K562 (cell line): ENCODE data around the gene SPATA25. TPM values are rescaled to one million over a fixed set of nuclear protein-coding genes. Genes with fewer than 3 reads are reported as not detected.
A peak's percentile ranks its signal among the peaks of the same experiment; 100 is the strongest.

Source experiments
- CREM ChIP-seq: IDR thresholded peaks from 2 replicates; pipeline ENCODE4 v1.6.1; 2014; ENCODE audit warnings: antibody characterized with exemption, low read depth
- FOXK2 ChIP-seq, 2 experiments: fragments of 450-650 bp; IDR thresholded peaks in 1 of 2; conservative IDR thresholded peaks in 1 of 2; 2 replicates each; pipeline ENCODE4 v1.6.1; 2016; ENCODE audit warnings: low read depth in 2 of 2, mild to moderate bottlenecking in 1 of 2
- GABPA ChIP-seq: fragments of 200-800 bp; sonication (Bioruptor generic); conservative IDR thresholded peaks from 2 replicates; pipeline ENCODE4 v1.6.1; 2016; ENCODE audit warnings: low read depth, missing genetic modification characterization, missing compliant biosample characterization
- GTF2F1 ChIP-seq: IDR thresholded peaks from 2 replicates; pipeline ENCODE4 v1.6.1; 2011; ENCODE audit warnings: low read depth, low read length, improper control_type of control experiment
- HDGF ChIP-seq: fragments of 450-650 bp; IDR thresholded peaks from 2 replicates; pipeline ENCODE4 v1.6.1; 2016
- HMGN3 ChIP-seq: IDR thresholded peaks from 2 replicates; pipeline ENCODE4 v1.6.1; 2011; ENCODE audit warnings: borderline replicate concordance, low read depth, mild to moderate bottlenecking, mixed read lengths, low read length; ENCODE audit not compliant: insufficient read length; ENCODE audit errors: extremely low read depth
- JUN ChIP-seq, 2 experiments: sonication (generic) in 1 of 2; formaldehyde crosslinking in 1 of 2; IDR thresholded peaks; 2 replicates each; pipeline versions ENCODE4 v1.6.1 to v1.8.0; 2012 to 2022; ENCODE audit warnings: borderline replicate concordance in 2 of 2, mild to moderate bottlenecking in 2 of 2, improper control_type of control experiment in 1 of 2, low read depth in 1 of 2, low read length in 1 of 2, missing genetic modification reagents in 1 of 2
- JUND ChIP-seq, 2 experiments: IDR thresholded peaks; 2 replicates in 1 of 2; 3 replicates in 1 of 2; pipeline ENCODE4 v1.6.1; 2011; ENCODE audit warnings: borderline replicate concordance in 2 of 2, low read depth in 2 of 2, low read length in 2 of 2, improper control_type of control experiment in 1 of 2, missing biosample characterization in 1 of 2, missing genetic modification characterization in 1 of 2, missing genetic modification reagents in 1 of 2
- L3MBTL2 ChIP-seq: fragments of 450-650 bp; IDR thresholded peaks from 2 replicates; pipeline ENCODE4 v1.6.1; 2016; ENCODE audit warnings: mild to moderate bottlenecking, moderate library complexity
- MAFK ChIP-seq: IDR thresholded peaks from 2 replicates; pipeline ENCODE4 v1.6.1; 2011; ENCODE audit warnings: low read length, improper control_type of control experiment
- POLR2AphosphoS5 ChIP-seq: IDR thresholded peaks from 2 replicates; pipeline ENCODE4 v1.6.1; 2011; ENCODE audit warnings: mild to moderate bottlenecking, low read depth, low read length, moderate library complexity; ENCODE audit not compliant: control insufficient read depth, insufficient read depth
- POLR2G ChIP-seq: fragments of 200-400 bp; formaldehyde crosslinking; IDR thresholded peaks from 2 replicates; pipeline ENCODE4 v1.6.1; 2017; ENCODE audit warnings: low read depth, mild to moderate bottlenecking, antibody characterized with exemption, low read length, moderate library complexity
- RBM22 ChIP-seq: fragments of 200-400 bp; formaldehyde crosslinking; IDR thresholded peaks from 2 replicates; pipeline ENCODE4 v1.6.1; 2018; ENCODE audit warnings: low read length, low read depth; ENCODE audit not compliant: poor library complexity, severe bottlenecking
- SOX6 ChIP-seq: fragments of 450-650 bp; IDR thresholded peaks from 2 replicates; pipeline ENCODE4 v1.6.1; 2014; ENCODE audit warnings: mild to moderate bottlenecking
- SPI1 ChIP-seq: IDR thresholded peaks from 2 replicates; pipeline ENCODE4 v1.6.1; 2011; ENCODE audit warnings: low read depth, low read length, control low read depth, borderline replicate concordance
- TEAD4 ChIP-seq, 2 experiments: sonication (generic) in 1 of 2; formaldehyde crosslinking in 1 of 2; IDR thresholded peaks; 2 replicates each; pipeline versions ENCODE4 v1.6.1 to v1.8.0; 2012 to 2022; ENCODE audit warnings: borderline replicate concordance in 1 of 2, inconsistent platforms in 1 of 2, low read length in 1 of 2, mild to moderate bottlenecking in 1 of 2, missing genetic modification reagents in 1 of 2
- ZFP1 ChIP-seq: fragments of 450-650 bp; formaldehyde crosslinking; IDR thresholded peaks from 2 replicates; pipeline ENCODE4 v1.4.0; 2020; ENCODE audit warnings: mild to moderate bottlenecking, mixed read lengths
- polyA plus RNA-seq, 8 experiments: library from polyadenylated mRNA; depleted of rRNA in 4 of 8; stranded (reverse) in 5 of 8; unstranded in 3 of 8; fragments of >200 nt; fragmentation: Nextera tagmentation in 2 of 8; fragmentation: Illumina TruSeq in 1 of 8; extraction: Ambion mirVana in 2 of 8; extraction: Trizol in 1 of 8; gene quantifications; 2 replicates each; pipeline versions ENCODE4 v1.2.1 to v1.2.3, GENCODE V29; 2011 to 2014; ENCODE audit warnings: inconsistent platforms in 1 of 8, missing spikeins in 1 of 8
- total RNA-seq, 7 experiments: library from RNA; depleted of rRNA in 6 of 7; stranded (reverse); fragments of >200 nt in 6 of 7; fragmentation: Illumina TruSeq in 2 of 7; extraction: Trizol in 2 of 7; gene quantifications; 2 replicates each; pipeline versions ENCODE4 v1.2.1 to v1.2.3, GENCODE V29; 2011 to 2021; ENCODE audit warnings: low replicate concordance in 1 of 7
- TF ChIP-seq, protein P1 (sequence below): fragments of 450-650 bp; formaldehyde crosslinking; IDR thresholded peaks from 2 replicates; pipeline ENCODE4 v1.4.0; 2022; ENCODE audit warnings: missing genetic modification characterization
- TF ChIP-seq, protein P2 (sequence below): fragments of 250-450 bp; sonication (Bioruptor Pico); IDR thresholded peaks from 2 replicates; pipeline ENCODE4 v1.5.0; 2020; ENCODE audit warnings: mild to moderate bottlenecking, borderline replicate concordance
- TF ChIP-seq, protein P3 (sequence below): fragments of 450-650 bp; IDR thresholded peaks from one replicate; pipeline ENCODE4 v1.6.1; 2018; ENCODE audit warnings: mild to moderate bottlenecking, moderate library complexity; ENCODE audit not compliant: partially characterized antibody

Gene SPATA25
- total and polyA plus RNA-seq, 9 of the 15 experiments (the other 6 are each of a cell fraction or from before 2014, with no cell fraction given): 0.21 to 0.95 (median 0.53) TPM; not detected in 3

DNA sequence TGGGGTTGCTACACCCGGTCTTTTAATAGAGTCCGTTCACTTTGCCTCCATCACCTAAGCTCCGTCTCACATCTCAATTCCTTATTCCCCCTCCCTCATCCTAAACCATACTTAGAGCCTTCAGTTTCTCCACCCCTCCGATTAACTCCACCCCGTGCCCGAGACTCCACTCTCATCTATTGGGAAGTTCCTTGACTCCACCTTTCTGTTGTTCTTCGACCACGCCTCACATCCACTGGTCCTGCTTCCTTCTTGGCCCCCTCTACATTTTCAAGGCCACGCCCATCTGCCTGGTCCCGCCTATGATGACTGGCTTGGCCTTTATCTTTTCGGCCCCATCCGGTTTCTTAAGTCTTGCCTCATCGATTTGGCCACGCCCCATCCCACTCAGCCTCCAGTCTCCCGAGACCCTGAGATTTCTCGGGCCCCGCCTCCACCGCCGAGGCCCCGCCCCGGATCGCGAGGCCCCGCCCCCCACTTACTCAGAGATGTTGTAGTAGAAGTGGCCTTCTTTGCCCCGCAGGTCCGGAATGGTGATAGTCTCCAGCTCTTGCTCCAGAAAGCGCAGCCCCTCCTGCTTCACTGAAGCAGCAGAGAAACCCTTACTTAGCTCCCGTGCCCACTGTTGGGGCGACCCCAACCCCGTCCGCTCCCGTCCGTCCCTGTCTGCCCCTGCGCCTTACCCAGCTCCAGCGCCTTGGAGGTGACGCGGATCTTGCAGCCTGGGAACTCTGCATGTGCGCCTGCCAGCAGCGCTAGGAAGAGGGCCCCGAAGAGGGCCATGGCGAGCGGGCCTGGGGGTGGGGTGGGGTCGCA, 23.5 kb upstream of the SPATA25 start (continued):
- TF ChIP-seq, protein P1, sequence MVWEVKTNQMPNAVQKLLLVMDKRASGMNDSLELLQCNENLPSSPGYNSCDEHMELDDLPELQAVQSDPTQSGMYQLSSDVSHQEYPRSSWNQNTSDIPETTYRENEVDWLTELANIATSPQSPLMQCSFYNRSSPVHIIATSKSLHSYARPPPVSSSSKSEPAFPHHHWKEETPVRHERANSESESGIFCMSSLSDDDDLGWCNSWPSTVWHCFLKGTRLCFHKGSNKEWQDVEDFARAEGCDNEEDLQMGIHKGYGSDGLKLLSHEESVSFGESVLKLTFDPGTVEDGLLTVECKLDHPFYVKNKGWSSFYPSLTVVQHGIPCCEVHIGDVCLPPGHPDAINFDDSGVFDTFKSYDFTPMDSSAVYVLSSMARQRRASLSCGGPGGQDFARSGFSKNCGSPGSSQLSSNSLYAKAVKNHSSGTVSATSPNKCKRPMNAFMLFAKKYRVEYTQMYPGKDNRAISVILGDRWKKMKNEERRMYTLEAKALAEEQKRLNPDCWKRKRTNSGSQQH: peak; percentile 74; the same call in 1 of the 2 replicates
- TF ChIP-seq FOXK2 (conservative IDR thresholded peaks at IDR 0.05 in 1 of 2, IDR thresholded peaks at IDR 0.05 in 1 of 2; ENCODE audit: low read depth in 2 of 2): peak; percentile 70 to 72; a peak in 3 of 4 replicates
- peak; percentile 47; the same call in 1 of the 2 replicates for TF ChIP-seq GTF2F1
- TF ChIP-seq JUN (IDR thresholded peaks at IDR 0.05; ENCODE audit: borderline replicate concordance, low read depth, low read length): peak; percentile 71; the same call in 1 of the 2 replicates
- 0 out of 2 replicates have a peak, but pooled peaks have one; percentile 45 for TF ChIP-seq JUN (CRISPR knock-in tag; IDR thresholded peaks at IDR 0.05; ENCODE audit: borderline replicate concordance)
- TF ChIP-seq CREM: peak; percentile 33; the same call in 1 of the 2 replicates
- TF ChIP-seq SPI1: no peak
- TF ChIP-seq, protein P2, sequence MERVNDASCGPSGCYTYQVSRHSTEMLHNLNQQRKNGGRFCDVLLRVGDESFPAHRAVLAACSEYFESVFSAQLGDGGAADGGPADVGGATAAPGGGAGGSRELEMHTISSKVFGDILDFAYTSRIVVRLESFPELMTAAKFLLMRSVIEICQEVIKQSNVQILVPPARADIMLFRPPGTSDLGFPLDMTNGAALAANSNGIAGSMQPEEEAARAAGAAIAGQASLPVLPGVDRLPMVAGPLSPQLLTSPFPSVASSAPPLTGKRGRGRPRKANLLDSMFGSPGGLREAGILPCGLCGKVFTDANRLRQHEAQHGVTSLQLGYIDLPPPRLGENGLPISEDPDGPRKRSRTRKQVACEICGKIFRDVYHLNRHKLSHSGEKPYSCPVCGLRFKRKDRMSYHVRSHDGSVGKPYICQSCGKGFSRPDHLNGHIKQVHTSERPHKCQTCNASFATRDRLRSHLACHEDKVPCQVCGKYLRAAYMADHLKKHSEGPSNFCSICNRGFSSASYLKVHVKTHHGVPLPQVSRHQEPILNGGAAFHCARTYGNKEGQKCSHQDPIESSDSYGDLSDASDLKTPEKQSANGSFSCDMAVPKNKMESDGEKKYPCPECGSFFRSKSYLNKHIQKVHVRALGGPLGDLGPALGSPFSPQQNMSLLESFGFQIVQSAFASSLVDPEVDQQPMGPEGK (CRISPR knock-in tag): no peak
- TF ChIP-seq HMGN3: peak; percentile 15
- peak; percentile 93 for TF ChIP-seq JUND (IDR thresholded peaks at IDR 0.05; ENCODE audit: borderline replicate concordance, low read depth, low read length)
- TF ChIP-seq JUND (tag; IDR thresholded peaks at IDR 0.05; ENCODE audit: borderline replicate concordance, low read depth, low read length): peak; percentile 62; the same call in 1 of the 3 replicates
- peak; percentile 80 for TF ChIP-seq POLR2G
- peak; percentile 48; the same call in 1 of the 2 replicates for TF ChIP-seq L3MBTL2
- TF ChIP-seq, protein P3, sequence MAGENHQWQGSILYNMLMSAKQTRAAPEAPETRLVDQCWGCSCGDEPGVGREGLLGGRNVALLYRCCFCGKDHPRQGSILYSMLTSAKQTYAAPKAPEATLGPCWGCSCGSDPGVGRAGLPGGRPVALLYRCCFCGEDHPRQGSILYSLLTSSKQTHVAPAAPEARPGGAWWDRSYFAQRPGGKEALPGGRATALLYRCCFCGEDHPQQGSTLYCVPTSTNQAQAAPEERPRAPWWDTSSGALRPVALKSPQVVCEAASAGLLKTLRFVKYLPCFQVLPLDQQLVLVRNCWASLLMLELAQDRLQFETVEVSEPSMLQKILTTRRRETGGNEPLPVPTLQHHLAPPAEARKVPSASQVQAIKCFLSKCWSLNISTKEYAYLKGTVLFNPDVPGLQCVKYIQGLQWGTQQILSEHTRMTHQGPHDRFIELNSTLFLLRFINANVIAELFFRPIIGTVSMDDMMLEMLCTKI: no peak
- peak; percentile 83 for TF ChIP-seq GABPA
- TF ChIP-seq TEAD4 (IDR thresholded peaks at IDR 0.05; ENCODE audit: low read length): peak; percentile 17; the same call in 1 of the 2 replicates
- TF ChIP-seq TEAD4 (CRISPR knock-in tag; IDR thresholded peaks at IDR 0.05; ENCODE audit: borderline replicate concordance): no peak
- TF ChIP-seq HDGF: peak; percentile 97
- TF ChIP-seq SOX6: peak; percentile 81
- TF ChIP-seq MAFK: peak; percentile 55
- no peak for TF ChIP-seq ZFP1 (CRISPR knock-in tag)
- peak; percentile 5 for TF ChIP-seq RBM22
- TF ChIP-seq POLR2AphosphoS5: peak; percentile 68
